ENCODE measurements around the gene LCE2D.

LCE2D gene

GRCh38 chr1:152663098-152663497 is at the start of gene LCE2D:
Gene LCE2D (plus strand): TSS chr1:152663380. CDS start chr1:152664106, 726 bp downstream.
- no peaks in the 10 kb centered on the region for H3K36me3 ChIP-seq (ENCODE audit: control insufficient read depth in 2 of 2, insufficient read depth in 2 of 2, low read length in 2 of 2)
- H3K27me3 ChIP-seq (ENCODE audit: control insufficient read depth in 2 of 2, insufficient read depth in 2 of 2, low read length in 2 of 2): peaks cover 0 to 3% of the 10 kb centered on the region in 2 donors
- no peak within 1 kb of the TSS for H3K9ac ChIP-seq (ENCODE audit: low read depth in 1 of 2, low read length in 2 of 2)
- no peak within 1 kb of the TSS for H3K27ac ChIP-seq (ENCODE audit: low read depth in 2 of 2, low read length in 2 of 2)
- H3K9me3 ChIP-seq (ENCODE audit: control insufficient read depth in 2 of 2, low read length in 2 of 2): no peaks in the 10 kb centered on the region
- no peaks in the 10 kb centered on the region for H3K4me1 ChIP-seq (ENCODE audit: control insufficient read depth in 2 of 2, insufficient read depth in 2 of 2, low read length in 2 of 2)
- H3K4me3 ChIP-seq (ENCODE audit: low read length in 2 of 2): no peak within 1 kb of the TSS

DNA sequence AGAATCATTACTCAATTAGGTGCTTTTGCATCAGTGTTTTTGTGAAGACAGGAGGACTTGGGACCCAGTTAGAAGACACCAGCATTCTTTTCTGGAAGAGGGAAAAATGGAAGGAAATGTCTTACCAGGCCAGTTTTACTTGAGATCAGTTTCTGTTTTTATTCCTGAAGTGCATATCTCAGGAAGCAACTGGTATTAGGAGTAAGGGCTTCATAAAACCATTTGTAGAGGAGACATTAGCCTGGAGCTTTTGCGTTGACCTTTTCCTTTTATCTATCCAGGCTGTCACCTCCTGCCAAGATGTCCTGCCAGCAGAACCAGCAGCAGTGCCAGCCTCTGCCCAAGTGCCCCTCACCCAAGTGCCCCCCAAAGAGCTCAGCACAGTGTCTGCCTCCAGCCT is 49.7 kb upstream of the LCE2D start, which contains the start of gene LCE3B:
LCE3B (plus strand) TSS at position 301 of the 400 bp plus-strand sequence; CDS start at position 301, 0 bp downstream.
- Histone ChIP-seq H3K4me1 (ENCODE audit: control insufficient read depth in 2 of 2, insufficient read depth in 2 of 2, low read length in 2 of 2) (no peaks in the 10 kb centered on the region), H3K27ac (ENCODE audit: low read depth in 2 of 2, low read length in 2 of 2) (no peak within 1 kb of the TSS), H3K9me3 (ENCODE audit: control insufficient read depth in 2 of 2, low read length in 2 of 2) (no peaks in the 10 kb centered on the region), H3K36me3 (ENCODE audit: control insufficient read depth in 2 of 2, insufficient read depth in 2 of 2, low read length in 2 of 2) (no peaks in the 10 kb centered on the region), H3K4me3 (ENCODE audit: low read length in 2 of 2) (no peak within 1 kb of the TSS), H3K27me3 (ENCODE audit: control insufficient read depth in 2 of 2, insufficient read depth in 2 of 2, low read length in 2 of 2) (no peaks in the 10 kb centered on the region), H3K9ac (ENCODE audit: low read depth in 1 of 2, low read length in 2 of 2) (no peak within 1 kb of the TSS)

DNA sequence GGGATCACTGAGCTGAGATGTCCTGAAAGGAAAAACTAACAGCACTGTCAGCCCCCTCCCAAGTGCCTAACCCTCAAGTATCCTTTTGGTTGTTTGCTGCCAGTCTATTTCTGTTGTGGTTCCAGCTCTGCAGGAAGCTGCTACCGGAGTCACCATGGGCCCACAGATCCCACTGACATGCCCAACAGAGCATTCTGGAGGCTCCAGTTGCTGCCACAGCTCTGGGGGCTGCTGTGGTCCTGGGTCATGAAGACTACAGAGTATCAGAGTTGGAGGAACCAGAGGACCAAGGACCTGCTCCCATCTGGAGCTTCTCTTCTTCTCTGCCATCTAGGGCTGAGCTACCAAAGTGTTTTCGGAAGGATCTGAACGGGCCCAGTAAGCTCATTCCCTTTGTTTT is 41.2 kb upstream of the LCE2D start:
- H3K4me1 ChIP-seq (ENCODE audit: control insufficient read depth in 2 of 2, insufficient read depth in 2 of 2, low read length in 2 of 2): no peaks in the 10 kb centered on the region
- no peak overlapping the region for H3K27ac ChIP-seq (ENCODE audit: low read depth in 2 of 2, low read length in 2 of 2)
- H3K9ac ChIP-seq (ENCODE audit: low read depth in 1 of 2, low read length in 2 of 2): no peak overlapping the region
- H3K4me3 ChIP-seq (ENCODE audit: low read length in 2 of 2): no peak overlapping the region
- H3K36me3 ChIP-seq (ENCODE audit: control insufficient read depth in 2 of 2, insufficient read depth in 2 of 2, low read length in 2 of 2): no peaks in the 10 kb centered on the region
- peaks cover 0 to 3% of the 10 kb centered on the region in 2 donors for H3K9me3 ChIP-seq (ENCODE audit: control insufficient read depth in 2 of 2, low read length in 2 of 2)
- no peaks in the 10 kb centered on the region for H3K27me3 ChIP-seq (ENCODE audit: control insufficient read depth in 2 of 2, insufficient read depth in 2 of 2, low read length in 2 of 2)

GRCh38 chr1:152622803-152623202 is 40.4 kb upstream of the LCE2D start, which contains the start of gene LCE3A:
Gene LCE3A (minus strand): TSS chr1:152623103. CDS start chr1:152623103, 0 bp downstream.
- Histone ChIP-seq H3K27ac (ENCODE audit: low read depth in 2 of 2, low read length in 2 of 2) (no peak within 1 kb of the TSS), H3K4me1 (ENCODE audit: control insufficient read depth in 2 of 2, insufficient read depth in 2 of 2, low read length in 2 of 2) (no peaks in the 10 kb centered on the region), H3K36me3 (ENCODE audit: control insufficient read depth in 2 of 2, insufficient read depth in 2 of 2, low read length in 2 of 2) (no peaks in the 10 kb centered on the region), H3K4me3 (ENCODE audit: low read length in 2 of 2) (no peak within 1 kb of the TSS), H3K9ac (ENCODE audit: low read depth in 1 of 2, low read length in 2 of 2) (no peak within 1 kb of the TSS), H3K9me3 (ENCODE audit: control insufficient read depth in 2 of 2, low read length in 2 of 2) (peaks cover 0 to 3% of the 10 kb centered on the region in 2 donors), H3K27me3 (ENCODE audit: control insufficient read depth in 2 of 2, insufficient read depth in 2 of 2, low read length in 2 of 2) (no peaks in the 10 kb centered on the region)

DNA sequence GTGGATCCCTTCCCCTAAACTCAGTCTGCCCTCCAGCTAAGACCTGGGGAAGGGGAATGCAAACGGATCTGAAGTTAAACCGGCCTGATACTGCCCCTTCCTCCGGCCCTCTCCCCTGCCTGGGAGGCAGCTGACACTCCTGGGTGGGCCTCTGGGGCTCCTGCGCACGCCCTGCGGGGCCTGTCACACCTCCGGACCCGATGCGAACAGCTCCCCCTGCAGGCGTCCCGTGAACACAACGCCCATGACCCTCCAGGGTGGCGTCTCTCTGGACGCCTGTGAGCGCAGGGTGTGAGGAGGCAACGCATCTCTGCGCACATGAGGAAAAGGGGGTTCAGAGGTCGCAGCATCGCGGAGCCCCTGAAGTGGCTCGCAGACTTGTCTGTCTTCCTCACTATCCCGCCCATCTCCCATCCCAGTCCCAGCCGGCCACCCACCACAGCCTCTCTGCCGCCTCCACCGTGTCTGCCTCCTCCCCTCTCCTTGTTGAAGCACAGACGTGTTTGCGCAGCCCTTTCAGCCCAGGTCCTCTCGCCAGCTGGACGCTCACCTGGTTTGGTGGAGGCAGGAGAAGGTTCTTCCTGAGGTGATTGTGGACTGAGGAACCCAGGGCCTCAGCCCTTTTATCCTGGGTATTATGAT is 39.9 kb upstream of the LCE2D start:
- no peak overlapping the region for H3K4me3 ChIP-seq (ENCODE audit: low read length in 2 of 2)
- H3K4me1 ChIP-seq (ENCODE audit: control insufficient read depth in 2 of 2, insufficient read depth in 2 of 2, low read length in 2 of 2): no peaks in the 10 kb centered on the region
- H3K9ac ChIP-seq (ENCODE audit: low read depth in 1 of 2, low read length in 2 of 2): no peak overlapping the region
- no peaks in the 10 kb centered on the region for H3K36me3 ChIP-seq (ENCODE audit: control insufficient read depth in 2 of 2, insufficient read depth in 2 of 2, low read length in 2 of 2)
- peaks cover 0 to 3% of the 10 kb centered on the region in 2 donors for H3K9me3 ChIP-seq (ENCODE audit: control insufficient read depth in 2 of 2, low read length in 2 of 2)
- no peak overlapping the region for H3K27ac ChIP-seq (ENCODE audit: low read depth in 2 of 2, low read length in 2 of 2)
- H3K27me3 ChIP-seq (ENCODE audit: control insufficient read depth in 2 of 2, insufficient read depth in 2 of 2, low read length in 2 of 2): no peaks in the 10 kb centered on the region

GRCh38 chr1:152626744-152627143 is 36.4 kb upstream of the LCE2D start:
- H3K36me3 ChIP-seq (ENCODE audit: control insufficient read depth in 2 of 2, insufficient read depth in 2 of 2, low read length in 2 of 2): no peaks in the 10 kb centered on the region
- H3K4me3 ChIP-seq (ENCODE audit: low read length in 2 of 2): no peak overlapping the region
- H3K9me3 ChIP-seq (ENCODE audit: control insufficient read depth in 2 of 2, low read length in 2 of 2): no peaks in the 10 kb centered on the region
- H3K9ac ChIP-seq (ENCODE audit: low read depth in 1 of 2, low read length in 2 of 2): no peak overlapping the region
- H3K4me1 ChIP-seq (ENCODE audit: control insufficient read depth in 2 of 2, insufficient read depth in 2 of 2, low read length in 2 of 2): no peaks in the 10 kb centered on the region
- H3K27me3 ChIP-seq (ENCODE audit: control insufficient read depth in 2 of 2, insufficient read depth in 2 of 2, low read length in 2 of 2): no peaks in the 10 kb centered on the region
- H3K27ac ChIP-seq (ENCODE audit: low read depth in 2 of 2, low read length in 2 of 2): no peak overlapping the region

- H3K27ac ChIP-seq (ENCODE audit: low read depth in 2 of 2, low read length in 2 of 2): no peak overlapping the region
- no peaks in the 10 kb centered on the region for H3K4me1 ChIP-seq (ENCODE audit: control insufficient read depth in 2 of 2, insufficient read depth in 2 of 2, low read length in 2 of 2)
Observed at GRCh38 chr1:152630596-152630995, 32.6 kb upstream of the LCE2D start.

GRCh38 chr1:152640351-152640750 is 22.8 kb upstream of the LCE2D start:
- Histone ChIP-seq H3K27me3 (ENCODE audit: control insufficient read depth in 2 of 2, insufficient read depth in 2 of 2, low read length in 2 of 2) (no peaks in the 10 kb centered on the region), H3K4me1 (ENCODE audit: control insufficient read depth in 2 of 2, insufficient read depth in 2 of 2, low read length in 2 of 2) (no peaks in the 10 kb centered on the region), H3K36me3 (ENCODE audit: control insufficient read depth in 2 of 2, insufficient read depth in 2 of 2, low read length in 2 of 2) (no peaks in the 10 kb centered on the region), H3K9ac (ENCODE audit: low read depth in 1 of 2, low read length in 2 of 2) (no peak overlapping the region), H3K4me3 (ENCODE audit: low read length in 2 of 2) (no peak overlapping the region), H3K27ac (ENCODE audit: low read depth in 2 of 2, low read length in 2 of 2) (no peak overlapping the region), H3K9me3 (ENCODE audit: control insufficient read depth in 2 of 2, low read length in 2 of 2) (no peaks in the 10 kb centered on the region)

More at GRCh38 chr1:152630596-152630995, 32.6 kb upstream of the LCE2D start:
- Histone ChIP-seq H3K4me3 (ENCODE audit: low read length in 2 of 2) (no peak overlapping the region), H3K9me3 (ENCODE audit: control insufficient read depth in 2 of 2, low read length in 2 of 2) (no peaks in the 10 kb centered on the region), H3K9ac (ENCODE audit: low read depth in 1 of 2, low read length in 2 of 2) (no peak overlapping the region), H3K36me3 (ENCODE audit: control insufficient read depth in 2 of 2, insufficient read depth in 2 of 2, low read length in 2 of 2) (no peaks in the 10 kb centered on the region), H3K27me3 (ENCODE audit: control insufficient read depth in 2 of 2, insufficient read depth in 2 of 2, low read length in 2 of 2) (no peaks in the 10 kb centered on the region)

GRCh38 chr1:152643945-152644344 is 19.2 kb upstream of the LCE2D start:
- H3K9ac ChIP-seq (ENCODE audit: low read depth in 1 of 2, low read length in 2 of 2): no peak overlapping the region
- H3K27me3 ChIP-seq (ENCODE audit: control insufficient read depth in 2 of 2, insufficient read depth in 2 of 2, low read length in 2 of 2): no peaks in the 10 kb centered on the region
- H3K4me3 ChIP-seq (ENCODE audit: low read length in 2 of 2): no peak overlapping the region

GRCh38 chr1:152645146-152645545 is 18.0 kb upstream of the LCE2D start:
- H3K27ac ChIP-seq (ENCODE audit: low read depth in 2 of 2, low read length in 2 of 2): no peak overlapping the region
- H3K9me3 ChIP-seq (ENCODE audit: control insufficient read depth in 2 of 2, low read length in 2 of 2): no peaks in the 10 kb centered on the region
- no peaks in the 10 kb centered on the region for H3K27me3 ChIP-seq (ENCODE audit: control insufficient read depth in 2 of 2, insufficient read depth in 2 of 2, low read length in 2 of 2)
- H3K9ac ChIP-seq (ENCODE audit: low read depth in 1 of 2, low read length in 2 of 2): no peak overlapping the region
- no peak overlapping the region for H3K4me3 ChIP-seq (ENCODE audit: low read length in 2 of 2)
- H3K36me3 ChIP-seq (ENCODE audit: control insufficient read depth in 2 of 2, insufficient read depth in 2 of 2, low read length in 2 of 2): no peaks in the 10 kb centered on the region
- no peaks in the 10 kb centered on the region for H3K4me1 ChIP-seq (ENCODE audit: control insufficient read depth in 2 of 2, insufficient read depth in 2 of 2, low read length in 2 of 2)

More at GRCh38 chr1:152643945-152644344, 19.2 kb upstream of the LCE2D start:
- Histone ChIP-seq H3K36me3 (ENCODE audit: control insufficient read depth in 2 of 2, insufficient read depth in 2 of 2, low read length in 2 of 2) (no peaks in the 10 kb centered on the region), H3K4me1 (ENCODE audit: control insufficient read depth in 2 of 2, insufficient read depth in 2 of 2, low read length in 2 of 2) (no peaks in the 10 kb centered on the region), H3K9me3 (ENCODE audit: control insufficient read depth in 2 of 2, low read length in 2 of 2) (no peaks in the 10 kb centered on the region), H3K27ac (ENCODE audit: low read depth in 2 of 2, low read length in 2 of 2) (no peak overlapping the region)

Data from mucosa of rectum (tissue), 2 donors.